Trophoblast cell (in vitro differentiated cells and primary cell): Measurements from ENCODE around the gene PAXX.

Source experiments
- DNase-seq, 2 donors: peaks; one replicate each; pipeline ENCODE4 v3.0.0-alpha.2; 2016
- H2AFZ ChIP-seq: 2 replicates; pipeline ENCODE4 v1.6.1; 2013; ENCODE audit warnings: low read length, moderate library complexity, mild to moderate bottlenecking; ENCODE audit not compliant: insufficient read depth, poor library complexity
- H2AK5ac ChIP-seq: 2 replicates; pipeline ENCODE4 v1.6.1; 2013; ENCODE audit warnings: mild to moderate bottlenecking, low read length
- H2BK120ac ChIP-seq: 2 replicates; pipeline ENCODE4 v1.6.1; 2013; ENCODE audit warnings: low read length, mild to moderate bottlenecking, moderate library complexity; ENCODE audit not compliant: insufficient read depth, poor library complexity
- H2BK12ac ChIP-seq: 2 replicates; pipeline ENCODE4 v1.6.1; 2013; ENCODE audit warnings: mild to moderate bottlenecking, low read length, moderate library complexity
- H2BK5ac ChIP-seq: 2 replicates; pipeline ENCODE4 v1.6.1; 2013; ENCODE audit warnings: low read length, low read depth, moderate library complexity, mild to moderate bottlenecking; ENCODE audit not compliant: poor library complexity
- H3K14ac ChIP-seq: 2 replicates; pipeline ENCODE4 v1.6.1; 2013; ENCODE audit warnings: mild to moderate bottlenecking, low read length
- H3K18ac ChIP-seq: 2 replicates; pipeline ENCODE4 v1.6.1; 2013; ENCODE audit warnings: mild to moderate bottlenecking, low read length
- H3K23ac ChIP-seq: 2 replicates; pipeline ENCODE4 v1.6.1; 2013; ENCODE audit warnings: low read length
- H3K27ac ChIP-seq: 2 replicates; pipeline ENCODE4 v1.5.1; 2013; ENCODE audit warnings: low read depth, mild to moderate bottlenecking, inconsistent platforms, low read length, moderate library complexity
- H3K27me3 ChIP-seq: 2 replicates; pipeline ENCODE4 v1.6.1; 2013; ENCODE audit warnings: inconsistent platforms, mild to moderate bottlenecking, low read length, moderate library complexity; ENCODE audit not compliant: insufficient read depth
- H3K36me3 ChIP-seq, 2 experiments: 1 replicate in 1 of 2; 2 replicates in 1 of 2; pipeline ENCODE4 v1.6.1; 2013; ENCODE audit warnings: low read length in 2 of 2, mild to moderate bottlenecking in 2 of 2, moderate library complexity in 1 of 2; ENCODE audit not compliant: insufficient read depth in 2 of 2, control insufficient read depth in 1 of 2
- H3K4ac ChIP-seq: 2 replicates; pipeline ENCODE4 v1.6.1; 2013; ENCODE audit warnings: low read depth, mild to moderate bottlenecking, low read length, moderate library complexity
- H3K4me1 ChIP-seq, 2 experiments: 1 replicate in 1 of 2; 2 replicates in 1 of 2; pipeline ENCODE4 v1.6.1; 2013; ENCODE audit warnings: low read length in 2 of 2, mild to moderate bottlenecking in 2 of 2, moderate library complexity in 1 of 2; ENCODE audit not compliant: insufficient read depth in 2 of 2, control insufficient read depth in 1 of 2
- H3K4me2 ChIP-seq: 2 replicates; pipeline ENCODE4 v1.6.1; 2013; ENCODE audit warnings: inconsistent platforms, mild to moderate bottlenecking, low read length, moderate library complexity
- H3K4me3 ChIP-seq: 2 replicates; pipeline ENCODE4 v1.5.1; 2013; ENCODE audit warnings: mild to moderate bottlenecking, low read depth, low read length, inconsistent platforms
- H3K79me1 ChIP-seq: one replicate; pipeline ENCODE4 v1.6.1; 2013; ENCODE audit warnings: low read length
- H3K79me2 ChIP-seq: 2 replicates; pipeline ENCODE4 v1.6.1; 2013; ENCODE audit warnings: low read length, mild to moderate bottlenecking; ENCODE audit not compliant: control insufficient read depth, insufficient read depth, poor library complexity
- H3K9ac ChIP-seq: 2 replicates; pipeline ENCODE4 v1.6.1; 2013; ENCODE audit warnings: mild to moderate bottlenecking, low read length
- H3K9me3 ChIP-seq: 2 replicates; pipeline ENCODE4 v1.6.1; 2013; ENCODE audit warnings: low read depth, mild to moderate bottlenecking, control low read depth, inconsistent platforms, low read length; ENCODE audit not compliant: insufficient read depth
- H4K12ac ChIP-seq: 2 replicates; pipeline ENCODE4 v1.6.1; 2013; ENCODE audit warnings: low read depth, mild to moderate bottlenecking, low read length, moderate library complexity
- H4K8ac ChIP-seq: 2 replicates; pipeline ENCODE4 v1.6.1; 2013; ENCODE audit warnings: low read depth, mild to moderate bottlenecking, low read length, moderate library complexity
- H4K91ac ChIP-seq: one replicate; pipeline ENCODE4 v1.6.1; 2013; ENCODE audit warnings: low read depth, mild to moderate bottlenecking, low read length, moderate library complexity
- WGBS: extraction: QIAGEN DNeasy Blood & Tissue Kit; methylation state at CpG from one replicate; pipeline ENCODE4 v1.1.7; 2013; ENCODE audit warnings: missing lambda C conversion rate; ENCODE audit not compliant: insufficient read length, insufficient coverage; ENCODE audit errors: extremely low coverage; 5-methylcytosine and 5-hydroxymethylcytosine counted together

Gene PAXX

DNA sequence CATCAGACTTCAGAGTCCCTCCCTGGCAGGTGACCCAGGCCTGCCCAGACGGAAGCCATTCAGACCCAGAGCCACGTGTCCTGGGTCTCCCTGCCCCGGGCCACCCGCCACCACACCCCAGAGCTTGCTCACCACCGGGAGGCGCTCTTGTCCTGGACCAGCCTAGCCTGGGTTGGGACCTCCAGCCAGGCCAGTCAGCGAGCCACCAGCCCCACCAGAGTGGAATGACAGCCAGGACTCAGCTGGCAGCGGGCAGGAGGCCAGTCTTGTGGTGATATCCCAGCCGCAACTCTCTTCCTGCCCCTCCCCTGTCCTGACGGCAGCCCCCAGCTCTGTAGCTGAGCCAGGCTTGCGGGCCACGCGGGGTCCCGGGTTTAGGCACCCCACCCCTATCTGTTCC, 16.6 kb upstream of the PAXX start:
- Histone ChIP-seq H3K23ac (no peak overlapping the region), H3K18ac (no peak overlapping the region), H4K12ac (no peak overlapping the region), H3K9me3 (peaks cover 2% of the 10 kb centered on the region), H3K79me1 (peaks cover 9% of the 10 kb centered on the region), H4K8ac (no peak overlapping the region), H3K9ac (no peak overlapping the region), H3K4ac (no peak overlapping the region), H3K14ac (no peak overlapping the region), H2BK120ac (no peak overlapping the region), H3K4me1 (peaks cover 0 to 2% of the 10 kb centered on the region in 2 experiments), H3K79me2 (no peaks in the 10 kb centered on the region), H3K27ac (no peak overlapping the region), H2AK5ac (no peak overlapping the region), H3K36me3 (no peaks in the 10 kb centered on the region), H3K4me2 (no peak overlapping the region), H2BK12ac (no peak overlapping the region), H2AFZ (no peak overlapping the region), H3K4me3 (no peak overlapping the region), H4K91ac (no peak overlapping the region), H3K27me3 (no peaks in the 10 kb centered on the region), H2BK5ac (no peak overlapping the region)
- DNase-seq: no peak
- no CpG with 5 or more reads among the region's 14 CpGs for WGBS

DNA sequence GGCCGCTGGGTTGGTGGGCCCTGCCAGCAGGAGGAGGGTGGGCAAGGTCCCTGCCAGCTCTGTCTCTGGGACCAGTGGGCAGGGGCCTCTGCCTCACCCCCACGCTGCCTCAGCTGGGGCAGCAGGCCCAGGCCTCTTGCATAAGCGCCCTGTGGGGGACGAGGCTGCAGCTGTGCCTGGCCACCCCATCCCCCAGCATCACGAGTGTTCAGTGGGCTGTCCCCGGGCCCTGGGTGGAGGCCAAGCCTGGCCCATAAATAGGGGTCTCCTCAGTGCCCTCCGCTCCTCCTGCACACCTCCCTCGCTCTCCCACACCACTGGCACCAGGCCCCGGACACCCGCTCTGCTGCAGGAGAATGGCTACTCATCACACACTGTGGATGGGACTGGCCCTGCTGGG, 15.0 kb upstream of the PAXX start, which contains the start of gene PTGDS:
Gene PTGDS, plus strand, starts transcription at position 282 of the 400 bp plus-strand sequence. Its CDS starts 75 bp downstream, at position 357.
- no peak within 1 kb of the TSS for H3K4ac ChIP-seq
- H4K91ac ChIP-seq: no peak within 1 kb of the TSS
- H2BK5ac ChIP-seq: no peak within 1 kb of the TSS
- no peaks in the 10 kb centered on the region for H3K36me3 ChIP-seq
- H4K8ac ChIP-seq: peak within 1 kb of the TSS; percentile 21
- no peak within 1 kb of the TSS for H2BK120ac ChIP-seq
- H3K79me2 ChIP-seq: no peaks in the 10 kb centered on the region
- H3K23ac ChIP-seq: no peak within 1 kb of the TSS
- H2BK12ac ChIP-seq: no peak within 1 kb of the TSS
- H3K27me3 ChIP-seq: no peaks in the 10 kb centered on the region
- H3K4me2 ChIP-seq: peak within 1 kb of the TSS; percentile 58
- no peak for DNase-seq
- peaks cover 0 to 2% of the 10 kb centered on the region in 2 experiments for H3K4me1 ChIP-seq
- peaks cover 2% of the 10 kb centered on the region for H3K9me3 ChIP-seq
- H3K18ac ChIP-seq: no peak within 1 kb of the TSS
- no peak within 1 kb of the TSS for H3K27ac ChIP-seq
- WGBS: no CpG with 5 or more reads among the region's 10 CpGs
- H4K12ac ChIP-seq: no peak within 1 kb of the TSS
- H2AK5ac ChIP-seq: no peak within 1 kb of the TSS
- no peak within 1 kb of the TSS for H3K9ac ChIP-seq
- H2AFZ ChIP-seq: peak within 1 kb of the TSS; percentile 23
- H3K4me3 ChIP-seq: peak within 1 kb of the TSS; percentile 46
- H3K14ac ChIP-seq: no peak within 1 kb of the TSS
- peaks cover 4% of the 10 kb centered on the region for H3K79me1 ChIP-seq

DNA sequence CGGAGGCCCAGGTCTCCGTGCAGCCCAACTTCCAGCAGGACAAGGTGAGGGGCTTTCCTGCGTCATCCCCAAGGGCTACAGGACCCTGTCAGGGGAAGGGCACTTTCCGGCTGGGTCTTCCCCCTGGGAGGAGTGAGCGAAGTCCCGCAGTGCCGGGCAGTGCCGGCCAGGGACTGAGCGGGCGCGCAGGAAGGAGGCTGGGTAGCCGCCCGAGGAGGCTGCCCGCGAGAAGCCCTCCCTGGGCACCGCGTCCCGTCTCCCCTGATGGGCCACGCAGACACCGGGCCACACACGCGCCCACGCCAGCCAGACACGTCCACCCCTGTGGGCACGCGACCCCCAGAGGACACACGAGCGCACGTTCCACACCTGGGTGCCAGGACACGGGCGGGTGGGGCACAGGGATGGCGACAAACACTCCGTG, 14.6 kb upstream of the PAXX start:
- H3K36me3 ChIP-seq: no peaks in the 10 kb centered on the region
- H4K8ac ChIP-seq: peak overlapping the region; percentile 21
- WGBS: no CpG with 5 or more reads among the region's 33 CpGs
- no peak overlapping the region for H3K9ac ChIP-seq
- no peak overlapping the region for H3K27ac ChIP-seq
- H3K18ac ChIP-seq: no peak overlapping the region
- H3K79me1 ChIP-seq: peaks cover under 1% of the 10 kb centered on the region
- H3K27me3 ChIP-seq: no peaks in the 10 kb centered on the region
- H2BK12ac ChIP-seq: no peak overlapping the region
- peak overlapping the region; percentile 46 for H3K4me3 ChIP-seq
- H3K14ac ChIP-seq: no peak overlapping the region
- H2AK5ac ChIP-seq: no peak overlapping the region
- H2BK120ac ChIP-seq: no peak overlapping the region
- no peak overlapping the region for H4K12ac ChIP-seq
- peaks cover 2% of the 10 kb centered on the region for H3K9me3 ChIP-seq
- H2AFZ ChIP-seq: no peak overlapping the region
- H4K91ac ChIP-seq: no peak overlapping the region
- H3K79me2 ChIP-seq: no peaks in the 10 kb centered on the region
- peaks cover 0 to 2% of the 10 kb centered on the region in 2 experiments for H3K4me1 ChIP-seq
- H2BK5ac ChIP-seq: no peak overlapping the region
- H3K4ac ChIP-seq: no peak overlapping the region
- no peak for DNase-seq
- H3K4me2 ChIP-seq: peak overlapping the region; percentile 58
- no peak overlapping the region for H3K23ac ChIP-seq

DNA sequence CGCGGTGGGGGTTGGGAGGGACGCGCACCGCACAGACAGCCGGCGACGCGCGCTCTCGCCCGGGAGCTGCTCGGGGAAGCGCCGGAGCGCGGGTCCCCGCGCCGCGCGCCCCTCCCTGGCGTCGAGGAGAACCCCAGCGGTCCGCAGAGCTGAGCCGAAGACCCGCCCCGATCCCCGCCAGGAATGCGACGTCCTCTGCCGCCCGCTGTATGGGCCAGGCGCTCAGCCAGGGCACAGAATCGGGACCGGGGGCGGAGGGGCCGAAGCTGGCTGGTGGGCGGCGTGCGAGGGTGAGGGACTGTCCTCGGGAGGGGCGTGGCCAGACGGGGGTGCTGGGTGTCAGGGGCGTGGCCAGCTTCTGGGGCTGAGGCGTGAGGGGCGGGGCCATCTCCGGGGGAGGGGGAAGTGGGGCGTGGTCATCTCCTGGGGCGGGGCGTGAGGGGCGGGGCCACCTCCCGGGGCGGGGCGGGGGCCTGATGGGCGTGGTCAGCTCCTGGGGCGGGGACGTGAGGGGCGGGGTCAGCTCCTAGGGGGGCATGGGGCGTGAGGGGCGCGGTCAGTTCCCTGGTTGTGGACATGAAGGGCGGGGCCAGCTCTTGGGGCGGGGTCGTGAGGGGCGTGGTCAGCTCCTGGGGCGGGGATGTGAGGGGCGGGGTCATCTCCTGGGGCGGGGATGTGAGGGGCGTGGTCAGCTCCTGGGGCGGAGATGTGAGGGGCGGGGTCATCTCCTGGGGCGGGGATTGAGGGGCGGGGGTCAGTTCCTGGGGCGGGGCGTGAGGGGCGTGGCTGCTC, 14.0 kb upstream of the PAXX start:
- Histone ChIP-seq H3K36me3 (no peaks in the 10 kb centered on the region), H3K27me3 (no peaks in the 10 kb centered on the region), H3K9me3 (peaks cover 2% of the 10 kb centered on the region), H4K12ac (no peak overlapping the region), H3K4me3 (no peak overlapping the region), H4K8ac (peak overlapping the region; percentile 21), H3K23ac (no peak overlapping the region), H3K27ac (no peak overlapping the region), H4K91ac (no peak overlapping the region), H3K14ac (no peak overlapping the region), H2BK5ac (no peak overlapping the region), H3K79me1 (no peaks in the 10 kb centered on the region), H3K4ac (no peak overlapping the region), H3K4me2 (peak overlapping the region; percentile 58), H3K79me2 (no peaks in the 10 kb centered on the region), H3K4me1 (peaks cover 0 to 2% of the 10 kb centered on the region in 2 experiments), H3K9ac (no peak overlapping the region), H2AK5ac (no peak overlapping the region), H3K18ac (no peak overlapping the region), H2BK12ac (no peak overlapping the region), H2AFZ (peak overlapping the region; percentile 23), H2BK120ac (no peak overlapping the region)
- DNase-seq: peak; percentile 17 to 50
- WGBS: no CpG with 5 or more reads among the region's 78 CpGs
